B cell (primary cell): ENCODE data around the gene NOTCH3.

Source experiments
- EZH2 ChIP-seq: IDR thresholded peaks from 2 replicates; pipeline ENCODE4 v1.6.1; 2012; ENCODE audit warnings: borderline replicate concordance, low read depth, mild to moderate bottlenecking, moderate library complexity, low read length; ENCODE audit not compliant: insufficient read depth, poor library complexity, severe bottlenecking
- TF ChIP-seq, protein P1 (sequence below): fragments of 200-600 bp; IDR thresholded peaks from one replicate; pipeline ENCODE4 v1.8.0; 2022; ENCODE audit warnings: antibody characterized with exemption, mild to moderate bottlenecking

DNA sequence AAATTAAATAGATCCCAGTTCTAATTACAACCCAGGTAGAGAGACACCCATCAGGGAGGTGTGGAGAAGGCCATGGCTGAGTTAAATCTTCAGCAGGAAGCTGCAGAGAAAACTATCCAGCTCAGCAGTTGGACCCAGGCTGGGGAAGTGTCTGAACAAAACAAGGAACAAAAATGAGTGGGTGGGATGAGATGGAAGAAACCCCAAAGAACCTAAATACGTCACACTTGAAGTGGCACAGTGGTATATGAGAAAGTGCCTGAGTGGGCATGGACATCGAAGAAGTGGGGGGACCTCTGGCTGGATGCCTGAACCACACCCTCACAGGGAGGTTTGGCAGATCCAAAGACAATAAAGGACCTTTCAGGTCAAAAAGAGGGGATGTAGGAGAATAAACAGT is 35.0 kb upstream of the NOTCH3 start:
- TF ChIP-seq, protein P1, sequence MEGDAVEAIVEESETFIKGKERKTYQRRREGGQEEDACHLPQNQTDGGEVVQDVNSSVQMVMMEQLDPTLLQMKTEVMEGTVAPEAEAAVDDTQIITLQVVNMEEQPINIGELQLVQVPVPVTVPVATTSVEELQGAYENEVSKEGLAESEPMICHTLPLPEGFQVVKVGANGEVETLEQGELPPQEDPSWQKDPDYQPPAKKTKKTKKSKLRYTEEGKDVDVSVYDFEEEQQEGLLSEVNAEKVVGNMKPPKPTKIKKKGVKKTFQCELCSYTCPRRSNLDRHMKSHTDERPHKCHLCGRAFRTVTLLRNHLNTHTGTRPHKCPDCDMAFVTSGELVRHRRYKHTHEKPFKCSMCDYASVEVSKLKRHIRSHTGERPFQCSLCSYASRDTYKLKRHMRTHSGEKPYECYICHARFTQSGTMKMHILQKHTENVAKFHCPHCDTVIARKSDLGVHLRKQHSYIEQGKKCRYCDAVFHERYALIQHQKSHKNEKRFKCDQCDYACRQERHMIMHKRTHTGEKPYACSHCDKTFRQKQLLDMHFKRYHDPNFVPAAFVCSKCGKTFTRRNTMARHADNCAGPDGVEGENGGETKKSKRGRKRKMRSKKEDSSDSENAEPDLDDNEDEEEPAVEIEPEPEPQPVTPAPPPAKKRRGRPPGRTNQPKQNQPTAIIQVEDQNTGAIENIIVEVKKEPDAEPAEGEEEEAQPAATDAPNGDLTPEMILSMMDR: no peak
- no peak for TF ChIP-seq EZH2
